HG03060 (cell line): Measurements from ENCODE around the gene SCN3A.

Experiments used
- ATAC-seq: cut with Tn5 transposase; IDR thresholded peaks from one replicate; pipeline ENCODE4 v1.9.1; 2021; ENCODE audit warnings: low read depth, moderate number of reproducible peaks; ENCODE audit not compliant: unreplicated experiment

Gene SCN3A

GRCh38 chr2:165114346-165114939 lies 89.4 kb downstream of the SCN3A start:
- ATAC-seq, result no peak

- no peak for ATAC-seq
Observed at GRCh38 chr2:165113414-165113813, 90.4 kb downstream of the SCN3A start.

GRCh38 chr2:165112789-165113188 lies 91.1 kb downstream of the SCN3A start:
- no peak for ATAC-seq

GRCh38 chr2:165112133-165112573 lies 91.7 kb downstream of the SCN3A start:
- ATAC-seq, result no peak

- ATAC-seq, result no peak
Observed at GRCh38 chr2:165110394-165110793, 93.5 kb downstream of the SCN3A start.

GRCh38 chr2:165109915-165110314 lies 93.9 kb downstream of the SCN3A start:
- no peak for ATAC-seq

GRCh38 chr2:165105926-165106325 lies 97.9 kb downstream of the SCN3A start:
- ATAC-seq, result no peak

- ATAC-seq, result no peak
Observed at GRCh38 chr2:165087933-165088901, 115.6 kb downstream of the SCN3A start.

- no peak for ATAC-seq
Observed at GRCh38 chr2:165086337-165086736, 117.5 kb downstream of the SCN3A start.

- no peak for ATAC-seq
Observed at GRCh38 chr2:165083326-165083725, 120.5 kb downstream of the SCN3A start.

- no peak for ATAC-seq
Observed at GRCh38 chr2:165082479-165082878, 121.4 kb downstream of the SCN3A start.

GRCh38 chr2:165081276-165081675 lies 122.6 kb downstream of the SCN3A start:
- ATAC-seq, result no peak

GRCh38 chr2:165079432-165079831 lies 124.4 kb downstream of the SCN3A start:
- no peak for ATAC-seq

- ATAC-seq, result no peak
Observed at GRCh38 chr2:165078913-165079312, 124.9 kb downstream of the SCN3A start.

- ATAC-seq, result no peak
Observed at GRCh38 chr2:165074884-165075283, 129.0 kb downstream of the SCN3A start.

- ATAC-seq, result no peak
Observed at GRCh38 chr2:165074323-165074722, 129.5 kb downstream of the SCN3A start.

- no peak for ATAC-seq
Observed at GRCh38 chr2:165070076-165070475, 133.8 kb downstream of the SCN3A start.

GRCh38 chr2:165069151-165069550 lies 134.7 kb downstream of the SCN3A start:
- ATAC-seq, result no peak

- ATAC-seq, result no peak
Observed at GRCh38 chr2:165068487-165068757, 135.4 kb downstream of the SCN3A start.

GRCh38 chr2:165067643-165068486 lies 136.0 kb downstream of the SCN3A start:
- no peak for ATAC-seq

GRCh38 chr2:165064743-165065142 lies 139.1 kb downstream of the SCN3A start:
- ATAC-seq, result no peak
